Urinary bladder (tissue), 2 donors: ENCODE measurements around the gene PRKAA2. TPM values are rescaled to one million over a fixed set of nuclear protein-coding genes. Genes with fewer than 3 reads are reported as not detected.

Experiments used
- polyA plus RNA-seq: library from polyadenylated mRNA; stranded (reverse); fragments of 200-250 nt; gene quantifications from one replicate; pipeline ENCODE4 v1.2.3, GENCODE V29; 2013
- small RNA-seq: library from RNA; depleted of rRNA; stranded (forward); fragments of <200 nt; gene quantifications from one replicate; pipeline ENCODE3, GENCODE V24; 2014
- total RNA-seq: library from RNA; depleted of rRNA; stranded (reverse); fragments of >200 nt; gene quantifications from one replicate; pipeline ENCODE4 v1.2.3, GENCODE V29; 2014
- donor health status: healthy.

The PRKAA2 gene
- total and polyA plus RNA-seq, 2 donors = 2.7 to 19.5 TPM

Small RNA genes lying within 50 kb of the gene (small RNA-seq; reads per million reads assigned to genes)
- gene AC099789.1 = not detected

Other genes with a start within 250 kb of the PRKAA2 start
- gene PLPP3, start 65.8 kb upstream of the PRKAA2 start, total RNA-seq = 256 TPM
- 263 TPM for gene PLPP3, start 65.8 kb upstream of the PRKAA2 start, polyA plus RNA-seq
- 0.90 TPM for gene FYB2, start 174.1 kb downstream of the PRKAA2 start, total RNA-seq
- 0.09 TPM for gene FYB2, start 174.1 kb downstream of the PRKAA2 start, polyA plus RNA-seq
- gene C8A, start 209.5 kb downstream of the PRKAA2 start, total RNA-seq = not detected
- gene C8A, start 209.5 kb downstream of the PRKAA2 start, polyA plus RNA-seq = 0.16 TPM